Endodermal cell (in vitro differentiated cells): ENCODE data around the gene TNFRSF1B. TPM values are rescaled to one million over a fixed set of nuclear protein-coding genes. Genes with fewer than 3 reads are reported as not detected.

ENCODE experiments used
- DNase-seq: peaks from one replicate; pipeline ENCODE4 v3.0.0-alpha.2; 2017
- H3K27ac ChIP-seq: 2 replicates; pipeline ENCODE4 v1.5.1; 2013; ENCODE audit warnings: mild to moderate bottlenecking, low read depth, low read length, moderate library complexity
- H3K27me3 ChIP-seq: 2 replicates; pipeline ENCODE4 v1.6.1; 2013; ENCODE audit warnings: mild to moderate bottlenecking, low read length, moderate library complexity; ENCODE audit not compliant: insufficient read depth, control insufficient read depth, poor library complexity, severe bottlenecking
- H3K36me3 ChIP-seq: 2 replicates; pipeline ENCODE4 v1.7.0; 2013; ENCODE audit warnings: mild to moderate bottlenecking, low read length, moderate library complexity; ENCODE audit not compliant: control insufficient read depth, insufficient read depth
- H3K4me1 ChIP-seq: one replicate; pipeline ENCODE4 v1.7.0; 2013; ENCODE audit warnings: low read length; ENCODE audit not compliant: control insufficient read depth, insufficient read depth
- H3K4me3 ChIP-seq: 2 replicates; pipeline ENCODE4 v1.5.1; 2013; ENCODE audit warnings: mild to moderate bottlenecking, low read length, moderate library complexity
- H3K9ac ChIP-seq: 2 replicates; pipeline ENCODE4 v1.6.1; 2013; ENCODE audit warnings: mild to moderate bottlenecking, low read length, moderate library complexity; ENCODE audit not compliant: poor library complexity, severe bottlenecking; ENCODE audit errors: extremely low read depth
- H3K9me3 ChIP-seq: 2 replicates; pipeline ENCODE4 v1.6.1; 2013; ENCODE audit warnings: mild to moderate bottlenecking, low read length, moderate library complexity; ENCODE audit not compliant: control insufficient read depth
- H3K27ac Mint-ChIP-seq: 2 replicates; pipeline ENCODE4 v1.8.0; 2020; ENCODE audit warnings: mixed read lengths
- H3K27me3 Mint-ChIP-seq: 2 replicates; pipeline ENCODE4 v1.8.0; 2021; ENCODE audit warnings: mild to moderate bottlenecking, mixed read lengths; ENCODE audit not compliant: insufficient read depth
- H3K36me3 Mint-ChIP-seq: 2 replicates; pipeline ENCODE4 v1.8.0; 2020; ENCODE audit warnings: low read depth, mixed read lengths
- H3K4me1 Mint-ChIP-seq: 2 replicates; pipeline ENCODE4 v1.8.0; 2020; ENCODE audit warnings: mixed read lengths
- H3K4me3 Mint-ChIP-seq: 2 replicates; pipeline ENCODE4 v1.8.0; 2020; ENCODE audit warnings: mild to moderate bottlenecking, moderate library complexity, mixed read lengths
- H3K9me3 Mint-ChIP-seq: 2 replicates; pipeline ENCODE4 v1.8.0; 2020; ENCODE audit warnings: mild to moderate bottlenecking, mixed read lengths
- CTCF ChIP-seq: fragments of 200-600 bp; sonication (generic); conservative IDR thresholded peaks from 2 replicates; pipeline ENCODE4 v1.5.0; 2021; ENCODE audit warnings: antibody characterized with exemption, mild to moderate bottlenecking
- WGBS, 2 experiments: methylation state at CpG; one replicate each; pipeline versions ENCODE4 v1.1.5 to v1.1.7; 2013; ENCODE audit warnings: missing lambda C conversion rate in 2 of 2, mixed read lengths in 1 of 2; ENCODE audit not compliant: insufficient coverage in 1 of 2, insufficient read length in 1 of 2; 5-methylcytosine and 5-hydroxymethylcytosine counted together
- total RNA-seq, 2 donors: library from RNA; stranded (reverse); fragmentation: NEBNext Ultra II Directional in 1 of 2; extraction: Animal tissue kit (Norgen Biotek cat#: 25700) in 1 of 2; gene quantifications; 2 replicates in 1 of 2; 3 replicates in 1 of 2; pipeline ENCODE4 v1.2.1, GENCODE V29; 2021

Gene TNFRSF1B
- total RNA-seq, 2 donors from 2014 or later, result 0.24 to 0.40 TPM

GRCh38 chr1:12144236-12144635 is 22.6 kb upstream of the TNFRSF1B start:
- H3K4me1 Mint-ChIP-seq, result peaks cover 11% of the 10 kb centered on the region
- Histone ChIP-seq H3K27ac (no peak overlapping the region), H3K36me3 (no peaks in the 10 kb centered on the region), H3K4me1 (no peaks in the 10 kb centered on the region), H3K27me3 (no peaks in the 10 kb centered on the region), H3K9me3 (no peaks in the 10 kb centered on the region), H3K4me3 (no peak overlapping the region), H3K9ac (no peak overlapping the region)
- no peaks in the 10 kb centered on the region for H3K36me3 Mint-ChIP-seq
- DNase-seq, result no peak
- TF ChIP-seq CTCF, result no peak
- no peaks in the 10 kb centered on the region for H3K27me3 Mint-ChIP-seq
- no peak overlapping the region for H3K4me3 Mint-ChIP-seq
- WGBS, 2 experiments, result 91 to 93% methylated on average over 8 of the region's 8 CpGs
- H3K9me3 Mint-ChIP-seq, result no peaks in the 10 kb centered on the region
- no peak overlapping the region for H3K27ac Mint-ChIP-seq

- WGBS, 2 experiments, result 92 to 96% methylated on average over 4 of the region's 4 CpGs
- H3K4me3 ChIP-seq, result no peak overlapping the region
- Mint-ChIP-seq H3K9me3 (no peaks in the 10 kb centered on the region), H3K36me3 (no peaks in the 10 kb centered on the region), H3K4me1 (peaks cover 11% of the 10 kb centered on the region), H3K27ac (no peak overlapping the region), H3K4me3 (no peak overlapping the region), H3K27me3 (no peaks in the 10 kb centered on the region)
- TF ChIP-seq CTCF, result no peak
- no peak overlapping the region for H3K27ac ChIP-seq
- H3K9ac ChIP-seq, result no peak overlapping the region
- DNase-seq, result no peak
- no peaks in the 10 kb centered on the region for H3K9me3 ChIP-seq
- H3K4me1 ChIP-seq, result no peaks in the 10 kb centered on the region
- no peaks in the 10 kb centered on the region for H3K36me3 ChIP-seq
- no peaks in the 10 kb centered on the region for H3K27me3 ChIP-seq
These were observed 21.8 kb upstream of the TNFRSF1B start for GRCh38 chr1:12144969-12145368.

GRCh38 chr1:12145616-12146342 is 21.0 kb upstream of the TNFRSF1B start:
- 96 to 97% methylated on average over 6 to 11 of the region's 12 CpGs for WGBS, 2 experiments
- H3K36me3 Mint-ChIP-seq, result no peaks in the 10 kb centered on the region
- no peaks in the 10 kb centered on the region for H3K4me1 ChIP-seq

More at GRCh38 chr1:12145616-12146342, 21.0 kb upstream of the TNFRSF1B start:
- Mint-ChIP-seq H3K9me3 (no peaks in the 10 kb centered on the region), H3K4me3 (no peak overlapping the region), H3K27me3 (no peaks in the 10 kb centered on the region), H3K4me1 (peaks cover 11% of the 10 kb centered on the region), H3K27ac (peak overlapping the region; percentile 52)
- H3K27ac ChIP-seq, result no peak overlapping the region
- H3K9ac ChIP-seq, result no peak overlapping the region
- no peak overlapping the region for H3K4me3 ChIP-seq
- no peak for TF ChIP-seq CTCF
- no peak for DNase-seq
- no peaks in the 10 kb centered on the region for H3K9me3 ChIP-seq
- no peaks in the 10 kb centered on the region for H3K27me3 ChIP-seq
- H3K36me3 ChIP-seq, result no peaks in the 10 kb centered on the region
